GM18526 (cell line): Measurements from ENCODE around the gene ABHD14A.

Source experiments
- POLR2A ChIP-seq: IDR thresholded peaks from 3 replicates; pipeline ENCODE4 v1.6.1; 2011; ENCODE audit not compliant: insufficient read length; ENCODE audit errors: extremely low read depth

ABHD14A gene

DNA sequence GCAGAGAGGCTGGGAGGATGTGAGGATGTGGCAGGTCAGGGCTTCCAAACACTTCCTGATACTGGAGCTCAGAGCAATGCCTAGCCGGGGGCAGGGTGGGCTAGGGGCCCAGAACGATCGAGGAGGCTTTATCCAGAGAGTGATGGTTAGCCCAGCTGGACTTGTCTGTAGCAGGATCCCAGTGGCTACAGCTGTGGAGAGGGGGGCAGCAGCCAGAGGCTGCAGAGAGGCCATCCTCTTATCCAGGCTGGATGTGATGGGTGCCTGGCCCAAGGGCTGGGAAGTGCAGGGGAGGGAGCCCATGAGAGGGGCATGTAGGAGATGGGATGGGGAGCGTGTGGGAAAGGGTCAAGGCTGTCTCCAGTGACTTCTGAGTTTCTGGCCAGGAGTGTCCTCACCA, 28.1 kb upstream of the ABHD14A start:
- no peak for TF ChIP-seq POLR2A

DNA sequence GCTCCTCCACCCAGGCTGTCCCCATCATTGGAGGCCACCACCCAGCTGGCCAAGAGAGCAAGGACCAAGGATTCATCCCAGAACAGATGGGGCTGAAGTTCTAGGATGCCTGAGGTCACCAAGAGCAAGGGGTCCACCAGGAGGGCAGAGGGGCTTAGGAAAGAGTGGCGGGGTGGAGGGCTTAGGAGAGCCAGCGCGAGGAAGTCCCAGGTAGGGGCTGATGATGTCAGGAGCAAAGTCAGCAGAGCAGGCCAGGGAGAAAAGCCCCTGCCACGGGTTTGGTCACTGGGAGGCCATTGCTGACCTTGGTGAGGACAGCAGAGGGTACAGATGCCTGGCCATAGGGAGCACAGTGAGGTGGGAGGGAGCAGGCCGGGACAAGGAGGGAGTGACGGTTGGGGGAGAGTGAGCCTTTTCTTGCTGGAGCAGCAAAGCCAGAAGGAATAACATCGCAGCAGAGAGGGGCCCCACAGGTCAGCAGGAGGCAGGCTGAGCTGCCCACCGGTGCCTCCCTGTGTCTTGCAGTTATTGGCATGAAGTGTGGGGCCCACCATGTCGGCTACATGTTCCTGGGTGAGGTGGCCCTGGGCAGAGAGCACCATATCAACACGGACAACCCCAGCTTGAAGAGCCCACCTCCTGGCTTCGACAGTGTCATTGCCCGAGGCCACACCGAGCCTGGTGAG, 27.5 kb upstream of the ABHD14A start:
- TF ChIP-seq POLR2A, result no peak

DNA sequence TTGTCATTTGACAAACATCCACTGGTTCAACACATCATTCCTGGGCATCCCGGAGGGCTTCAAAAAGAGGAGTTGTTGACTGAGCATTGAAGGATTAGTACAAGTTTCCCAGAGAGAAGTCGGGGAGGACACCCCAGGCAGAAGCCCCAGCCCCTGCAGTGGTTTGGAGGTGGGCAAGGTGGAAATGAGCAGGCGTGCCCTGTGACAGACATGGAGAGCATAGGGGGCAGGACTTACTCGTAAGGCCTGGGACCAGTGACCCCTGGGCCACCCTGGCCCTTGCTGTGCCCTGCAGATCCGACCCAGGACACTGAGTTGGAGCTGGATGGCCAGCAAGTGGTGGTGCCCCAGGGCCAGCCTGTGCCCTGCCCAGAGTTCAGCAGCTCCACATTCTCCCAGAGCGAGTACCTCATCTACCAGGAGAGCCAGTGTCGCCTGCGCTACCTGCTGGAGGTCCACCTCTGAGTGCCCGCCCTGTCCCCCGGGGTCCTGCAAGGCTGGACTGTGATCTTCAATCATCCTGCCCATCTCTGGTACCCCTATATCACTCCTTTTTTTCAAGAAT, 26.8 kb upstream of the ABHD14A start:
- TF ChIP-seq POLR2A, result no peak

DNA sequence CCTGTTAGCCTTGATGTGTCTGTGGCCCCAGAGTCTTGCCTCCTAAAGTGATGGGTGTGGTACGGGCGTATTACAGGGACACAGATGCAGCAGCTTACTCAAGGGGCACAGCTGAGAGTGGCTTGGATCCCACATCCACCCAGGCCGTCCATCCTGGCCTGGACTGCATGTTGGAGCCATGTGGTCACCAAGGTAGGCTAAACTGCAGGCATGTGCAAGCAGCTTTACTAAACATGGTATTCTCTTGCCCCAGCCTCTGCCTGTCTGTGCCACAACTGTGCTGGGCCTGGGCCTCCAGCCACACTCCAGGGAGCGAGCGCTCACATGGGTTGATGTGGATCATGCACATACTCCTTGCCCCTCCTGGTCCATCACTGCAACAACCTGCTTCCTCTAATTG, 25.7 kb upstream of the ABHD14A start:
- TF ChIP-seq POLR2A, result no peak

DNA sequence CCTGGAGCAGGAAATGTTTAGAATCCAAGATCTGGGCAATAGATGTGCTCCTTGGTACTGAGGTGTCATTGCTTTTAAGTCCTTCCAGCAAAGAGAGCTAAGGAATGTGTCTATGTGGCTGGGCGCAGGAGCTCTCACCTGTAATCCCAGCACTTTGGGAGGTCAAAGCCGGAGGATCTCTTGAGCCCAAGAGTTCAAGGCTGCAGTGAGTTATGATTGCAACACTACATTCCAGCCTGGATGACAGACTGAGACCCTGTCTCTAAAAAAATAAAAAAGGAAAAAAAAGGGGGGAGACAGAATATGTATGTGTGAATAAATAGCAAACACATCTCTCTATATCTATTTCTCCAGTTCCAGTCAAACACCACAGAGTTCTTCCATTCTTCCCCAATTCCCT, 24.0 kb upstream of the ABHD14A start:
- no peak for TF ChIP-seq POLR2A

DNA sequence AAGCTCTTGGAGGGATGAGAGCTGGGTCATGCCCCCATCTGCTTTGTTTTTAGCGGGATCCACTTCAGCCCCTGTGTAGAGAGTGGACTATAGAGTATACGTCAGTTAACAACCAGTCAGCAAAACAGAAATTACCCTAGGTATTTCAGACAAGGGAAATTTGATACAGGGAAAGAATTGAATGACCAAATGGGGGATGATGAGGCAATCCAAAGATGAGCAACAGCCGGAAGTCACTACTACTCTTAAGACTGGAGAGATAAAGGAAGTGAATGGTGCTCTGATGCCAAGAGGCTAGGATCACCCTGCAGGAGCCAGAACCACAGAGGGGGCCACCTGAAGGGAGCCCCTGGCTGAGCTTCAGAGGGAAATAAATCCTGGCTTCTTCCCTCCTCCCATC, 21.4 kb upstream of the ABHD14A start:
- TF ChIP-seq POLR2A, result no peak

DNA sequence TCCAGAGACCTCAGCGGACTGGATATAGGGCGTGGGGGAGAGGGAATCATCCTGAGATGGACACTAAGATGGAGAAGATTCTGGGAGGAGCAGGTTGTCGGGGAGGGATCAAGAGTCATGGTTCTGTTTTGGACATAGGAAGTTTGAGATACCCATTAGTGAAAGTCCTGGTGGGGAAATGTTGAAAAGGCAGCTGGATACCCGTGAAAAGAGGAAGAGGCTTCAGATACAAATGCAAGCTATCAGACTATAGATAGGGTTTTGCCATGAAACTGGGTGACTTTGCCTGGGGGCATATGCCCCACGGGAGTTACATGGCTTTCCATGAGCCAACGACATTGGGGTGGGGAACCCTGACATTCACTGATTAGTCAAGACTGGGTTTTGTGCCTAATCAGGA, 20.8 kb upstream of the ABHD14A start:
- TF ChIP-seq POLR2A, result no peak

DNA sequence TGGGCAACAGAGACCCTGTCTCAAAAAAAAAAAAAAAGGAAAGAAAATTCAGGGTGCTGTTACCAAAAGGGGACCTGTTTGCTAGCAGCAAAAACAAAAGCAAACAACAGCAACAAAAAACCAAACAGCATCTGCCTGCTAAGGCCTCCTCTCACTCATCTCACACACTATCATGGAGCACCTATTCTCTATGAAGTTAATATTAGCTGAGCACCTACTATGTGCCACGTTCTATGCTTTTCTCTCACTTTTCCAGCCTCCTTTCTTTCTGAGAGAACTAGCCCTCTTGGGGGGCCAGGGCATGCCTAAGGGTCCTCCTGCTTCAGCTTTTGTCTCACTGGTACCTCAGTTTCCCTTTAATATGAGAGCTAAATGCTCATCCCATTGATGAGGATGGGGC, 20.2 kb upstream of the ABHD14A start:
- TF ChIP-seq POLR2A, result no peak

DNA sequence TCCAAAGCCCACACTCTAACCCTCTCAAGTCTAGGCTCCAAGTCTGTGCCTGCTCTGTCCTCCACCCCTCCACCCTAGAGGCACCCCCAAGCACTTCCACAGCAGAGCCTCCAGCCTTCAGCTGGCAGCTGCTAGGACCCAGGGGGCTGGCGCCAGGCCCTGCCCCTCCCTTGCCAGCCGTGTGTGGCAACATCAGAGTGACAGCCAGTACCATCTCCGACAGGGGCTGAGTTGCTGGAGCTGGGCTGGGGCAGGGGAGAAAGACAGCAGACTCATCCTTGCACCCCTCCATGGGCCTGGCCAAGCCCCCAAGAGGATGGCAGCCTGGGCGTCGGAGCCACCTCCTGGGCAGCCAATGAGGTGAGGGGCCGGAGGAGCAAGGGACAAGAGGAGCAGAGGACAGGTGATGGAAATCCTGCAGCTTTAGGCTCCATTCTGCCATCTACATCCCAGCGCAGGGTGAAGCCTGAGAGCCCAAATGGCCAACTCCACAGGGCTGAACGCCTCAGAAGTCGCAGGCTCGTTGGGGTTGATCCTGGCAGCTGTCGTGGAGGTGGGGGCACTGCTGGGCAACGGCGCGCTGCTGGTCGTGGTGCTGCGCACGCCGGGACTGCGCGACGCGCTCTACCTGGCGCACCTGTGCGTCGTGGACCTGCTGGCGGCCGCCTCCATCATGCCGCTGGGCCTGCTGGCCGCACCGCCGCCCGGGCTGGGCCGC, 19.5 kb upstream of the ABHD14A start, which contains the start of gene GPR62:
GPR62 (plus strand) TSS at position 207 of the 718 bp plus-strand sequence; CDS start at position 479, 272 bp downstream.
- no peak for TF ChIP-seq POLR2A

DNA sequence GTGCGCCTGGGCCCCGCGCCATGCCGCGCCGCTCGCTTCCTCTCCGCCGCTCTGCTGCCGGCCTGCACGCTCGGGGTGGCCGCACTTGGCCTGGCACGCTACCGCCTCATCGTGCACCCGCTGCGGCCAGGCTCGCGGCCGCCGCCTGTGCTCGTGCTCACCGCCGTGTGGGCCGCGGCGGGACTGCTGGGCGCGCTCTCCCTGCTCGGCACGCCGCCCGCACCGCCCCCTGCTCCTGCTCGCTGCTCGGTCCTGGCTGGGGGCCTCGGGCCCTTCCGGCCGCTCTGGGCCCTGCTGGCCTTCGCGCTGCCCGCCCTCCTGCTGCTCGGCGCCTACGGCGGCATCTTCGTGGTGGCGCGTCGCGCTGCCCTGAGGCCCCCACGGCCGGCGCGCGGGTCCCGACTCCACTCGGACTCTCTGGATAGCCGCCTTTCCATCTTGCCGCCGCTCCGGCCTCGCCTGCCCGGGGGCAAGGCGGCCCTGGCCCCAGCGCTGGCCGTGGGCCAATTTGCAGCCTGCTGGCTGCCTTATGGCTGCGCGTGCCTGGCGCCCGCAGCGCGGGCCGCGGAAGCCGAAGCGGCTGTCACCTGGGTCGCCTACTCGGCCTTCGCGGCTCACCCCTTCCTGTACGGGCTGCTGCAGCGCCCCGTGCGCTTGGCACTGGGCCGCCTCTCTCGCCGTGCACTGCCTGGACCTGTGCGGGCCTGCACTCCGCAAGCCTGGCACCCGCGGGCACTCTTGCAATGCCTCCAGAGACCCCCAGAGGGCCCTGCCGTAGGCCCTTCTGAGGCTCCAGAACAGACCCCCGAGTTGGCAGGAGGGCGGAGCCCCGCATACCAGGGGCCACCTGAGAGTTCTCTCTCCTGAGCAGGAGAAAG, 18.7 kb upstream of the ABHD14A start:
- TF ChIP-seq POLR2A, result no peak

DNA sequence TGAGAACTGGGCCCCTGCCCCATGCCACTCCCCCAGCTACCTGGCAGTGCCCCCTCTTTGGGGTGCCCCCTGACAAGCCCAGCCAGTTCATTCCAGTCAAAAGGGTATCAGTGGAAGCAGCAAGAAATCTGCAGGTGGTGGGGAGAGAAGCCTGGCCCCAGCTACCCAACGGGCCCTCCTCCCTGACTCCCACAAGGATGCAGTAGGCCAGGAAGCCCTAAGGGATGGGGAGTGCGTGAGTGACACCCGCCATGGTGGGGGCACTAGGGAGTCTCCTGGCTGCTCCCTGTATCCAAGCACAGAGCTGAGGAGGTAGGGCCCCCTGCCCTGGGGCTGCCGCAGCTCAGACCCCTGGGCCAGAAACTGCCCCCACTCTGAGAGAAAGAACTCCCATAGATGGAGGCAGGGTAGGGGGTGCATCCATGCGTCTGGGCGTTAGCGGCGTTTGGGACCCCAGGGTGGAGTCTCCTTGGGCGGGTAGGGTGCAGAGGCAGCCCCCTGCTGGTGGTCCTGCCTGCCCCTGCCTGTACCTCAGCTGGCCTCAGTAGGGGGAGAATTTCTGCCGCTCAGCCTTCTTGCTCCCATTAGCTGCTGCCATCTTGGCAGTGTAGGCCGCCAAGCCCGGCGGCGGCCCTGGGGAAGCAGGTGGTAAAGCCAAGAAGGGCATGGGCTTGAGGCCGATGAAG, 17.2 kb upstream of the ABHD14A start:
- TF ChIP-seq POLR2A, result no peak

DNA sequence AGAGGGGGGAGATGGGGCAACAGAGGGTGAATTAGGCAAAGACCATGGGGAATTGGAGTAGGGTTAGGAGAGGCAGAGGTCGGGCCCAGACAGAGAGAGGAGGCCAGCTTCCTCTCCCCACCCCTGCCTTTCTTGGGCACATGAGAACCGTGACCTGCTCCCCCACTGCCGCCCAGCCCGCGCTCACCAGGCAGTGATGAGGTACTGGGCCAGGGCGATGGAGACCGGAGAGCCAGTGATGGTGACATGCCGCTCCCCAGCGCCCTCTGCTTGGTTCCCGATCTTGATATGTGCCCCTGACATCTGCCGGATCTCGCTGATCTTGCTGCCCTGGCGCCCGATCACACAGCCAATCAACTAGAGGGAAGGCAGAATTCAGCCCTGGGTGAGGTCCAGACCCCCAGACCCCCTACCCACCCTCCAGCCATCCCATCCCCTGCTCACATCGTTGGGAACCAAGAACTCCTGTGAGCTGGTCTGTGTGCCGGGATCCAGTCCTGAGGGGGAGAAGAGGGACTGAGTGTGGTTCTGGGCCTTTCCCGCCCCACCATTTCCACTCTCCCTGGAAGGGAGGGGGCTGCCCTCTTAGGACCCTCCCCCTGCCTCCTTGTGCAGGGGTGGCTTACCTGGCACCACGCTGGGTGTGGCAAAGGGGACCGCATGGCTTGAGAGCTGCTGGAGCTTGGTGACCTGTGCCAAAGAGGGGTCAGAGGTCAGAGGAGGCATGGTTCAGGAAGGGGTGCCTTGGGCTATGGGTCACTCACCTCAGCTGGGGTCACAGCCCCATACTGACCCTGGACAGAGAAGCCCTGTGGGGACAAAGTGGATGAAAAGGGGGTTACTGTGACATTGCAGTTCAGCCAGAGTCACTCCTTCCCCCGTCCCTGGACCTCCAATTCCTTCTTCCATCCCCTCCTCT, 16.0 kb upstream of the ABHD14A start:
- TF ChIP-seq POLR2A, result no peak

DNA sequence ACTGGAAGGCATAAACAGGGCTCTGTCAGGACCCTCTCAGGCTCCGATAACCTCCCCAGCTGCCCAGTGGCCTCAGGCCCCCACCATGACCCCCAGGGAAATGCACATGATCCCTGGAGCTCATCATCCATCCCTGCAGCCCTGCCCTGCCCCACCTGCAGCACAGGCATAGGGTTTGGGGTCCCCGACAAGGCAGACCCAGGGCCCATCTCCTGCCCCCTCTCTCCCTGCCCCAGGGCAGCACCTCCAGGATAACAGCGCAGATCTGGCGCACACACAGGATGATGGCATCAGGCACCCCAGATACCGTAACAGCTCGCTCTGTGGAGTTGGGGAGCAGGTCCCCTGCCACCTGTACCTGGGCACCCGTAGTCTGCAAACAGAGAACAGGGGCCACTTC, 15.2 kb upstream of the ABHD14A start:
- no peak for TF ChIP-seq POLR2A

DNA sequence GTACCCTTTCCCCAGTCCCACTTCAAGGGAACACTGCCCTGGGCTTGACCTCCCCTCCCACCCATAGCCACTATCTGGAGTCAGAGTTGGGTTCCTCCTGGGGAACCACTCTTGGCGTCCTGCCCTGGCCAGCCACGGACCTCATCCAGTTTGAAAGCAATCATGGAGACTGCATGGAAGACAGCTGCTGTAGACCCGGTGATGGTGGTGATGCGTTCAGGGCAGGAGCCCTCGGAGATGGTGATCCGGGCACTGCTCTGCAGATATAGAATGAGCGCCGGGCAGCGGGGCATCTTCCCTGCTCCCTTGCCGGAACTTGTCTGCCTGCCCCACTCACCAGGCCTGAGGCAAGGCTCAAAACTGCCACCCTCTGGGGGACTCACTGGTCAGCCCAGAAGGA, 14.5 kb upstream of the ABHD14A start:
- no peak for TF ChIP-seq POLR2A
